Endodermal cell (in vitro differentiated cells): ENCODE measurements around the gene CLDN9. TPM values are rescaled to one million over a fixed set of nuclear protein-coding genes. Genes with fewer than 3 reads are reported as not detected.
A peak's percentile ranks its signal among the peaks of the same experiment; 100 is the strongest.

Experiments used
- DNase-seq: peaks from one replicate; pipeline ENCODE4 v3.0.0-alpha.2; 2017
- H3K27ac ChIP-seq: 2 replicates; pipeline ENCODE4 v1.5.1; 2013; ENCODE audit warnings: mild to moderate bottlenecking, low read depth, low read length, moderate library complexity
- H3K27me3 ChIP-seq: 2 replicates; pipeline ENCODE4 v1.6.1; 2013; ENCODE audit warnings: mild to moderate bottlenecking, low read length, moderate library complexity; ENCODE audit not compliant: insufficient read depth, control insufficient read depth, poor library complexity, severe bottlenecking
- H3K36me3 ChIP-seq: 2 replicates; pipeline ENCODE4 v1.7.0; 2013; ENCODE audit warnings: mild to moderate bottlenecking, low read length, moderate library complexity; ENCODE audit not compliant: control insufficient read depth, insufficient read depth
- H3K4me1 ChIP-seq: one replicate; pipeline ENCODE4 v1.7.0; 2013; ENCODE audit warnings: low read length; ENCODE audit not compliant: control insufficient read depth, insufficient read depth
- H3K4me3 ChIP-seq: 2 replicates; pipeline ENCODE4 v1.5.1; 2013; ENCODE audit warnings: mild to moderate bottlenecking, low read length, moderate library complexity
- H3K9ac ChIP-seq: 2 replicates; pipeline ENCODE4 v1.6.1; 2013; ENCODE audit warnings: mild to moderate bottlenecking, low read length, moderate library complexity; ENCODE audit not compliant: poor library complexity, severe bottlenecking; ENCODE audit errors: extremely low read depth
- H3K9me3 ChIP-seq: 2 replicates; pipeline ENCODE4 v1.6.1; 2013; ENCODE audit warnings: mild to moderate bottlenecking, low read length, moderate library complexity; ENCODE audit not compliant: control insufficient read depth
- H3K27ac Mint-ChIP-seq: 2 replicates; pipeline ENCODE4 v1.8.0; 2020; ENCODE audit warnings: mixed read lengths
- H3K27me3 Mint-ChIP-seq: 2 replicates; pipeline ENCODE4 v1.8.0; 2021; ENCODE audit warnings: mild to moderate bottlenecking, mixed read lengths; ENCODE audit not compliant: insufficient read depth
- H3K36me3 Mint-ChIP-seq: 2 replicates; pipeline ENCODE4 v1.8.0; 2020; ENCODE audit warnings: low read depth, mixed read lengths
- H3K4me1 Mint-ChIP-seq: 2 replicates; pipeline ENCODE4 v1.8.0; 2020; ENCODE audit warnings: mixed read lengths
- H3K4me3 Mint-ChIP-seq: 2 replicates; pipeline ENCODE4 v1.8.0; 2020; ENCODE audit warnings: mild to moderate bottlenecking, moderate library complexity, mixed read lengths
- H3K9me3 Mint-ChIP-seq: 2 replicates; pipeline ENCODE4 v1.8.0; 2020; ENCODE audit warnings: mild to moderate bottlenecking, mixed read lengths
- WGBS, 2 experiments: methylation state at CpG; one replicate each; pipeline versions ENCODE4 v1.1.5 to v1.1.7; 2013; ENCODE audit warnings: missing lambda C conversion rate in 2 of 2, mixed read lengths in 1 of 2; ENCODE audit not compliant: insufficient coverage in 1 of 2, insufficient read length in 1 of 2; 5-methylcytosine and 5-hydroxymethylcytosine counted together
- total RNA-seq, 2 donors: library from RNA; stranded (reverse); fragmentation: NEBNext Ultra II Directional in 1 of 2; extraction: Animal tissue kit (Norgen Biotek cat#: 25700) in 1 of 2; gene quantifications; 2 replicates in 1 of 2; 3 replicates in 1 of 2; pipeline ENCODE4 v1.2.1, GENCODE V29; 2021
- TF ChIP-seq, protein P1 (sequence below): fragments of 200-600 bp; sonication (generic); conservative IDR thresholded peaks from 2 replicates; pipeline ENCODE4 v1.5.0; 2021; ENCODE audit warnings: antibody characterized with exemption, mild to moderate bottlenecking

The CLDN9 gene
- total RNA-seq, 2 donors from 2014 or later = 0.18 TPM; not detected in 1

DNA sequence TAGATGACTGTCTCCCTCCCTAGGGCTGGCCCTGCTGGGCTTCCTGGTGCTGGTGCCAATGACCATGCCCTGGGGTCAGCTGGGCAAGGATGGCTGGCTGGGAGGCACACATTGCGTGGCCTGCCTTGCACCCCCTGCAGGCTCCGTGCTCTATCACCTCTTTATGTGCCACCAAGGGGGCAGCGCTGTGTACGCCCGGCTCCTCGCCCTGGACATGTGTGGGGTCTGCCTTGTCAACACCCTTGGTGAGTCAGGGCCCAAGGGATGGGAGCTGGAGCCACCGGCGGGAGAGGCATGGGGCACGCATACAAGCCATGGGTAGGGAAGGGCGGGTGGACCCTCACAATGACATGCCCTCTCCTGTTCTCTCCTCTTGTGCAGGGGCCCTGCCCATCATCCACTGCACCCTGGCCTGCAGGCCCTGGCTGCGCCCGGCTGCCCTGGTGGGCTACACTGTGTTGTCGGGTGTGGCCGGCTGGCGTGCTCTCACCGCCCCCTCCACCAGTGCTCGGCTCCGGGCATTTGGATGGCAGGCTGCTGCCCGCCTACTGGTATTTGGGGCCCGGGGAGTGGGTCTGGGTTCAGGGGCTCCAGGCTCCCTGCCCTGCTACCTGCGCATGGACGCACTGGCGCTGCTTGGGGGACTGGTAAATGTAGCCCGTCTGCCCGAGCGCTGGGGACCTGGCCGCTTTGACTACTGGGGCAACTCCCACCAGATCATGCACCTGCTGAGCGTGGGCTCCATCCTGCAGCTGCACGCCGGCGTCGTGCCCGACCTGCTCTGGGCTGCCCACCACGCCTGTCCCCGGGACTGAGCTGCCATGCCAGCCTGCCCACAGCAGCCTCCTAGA, 41.4 kb upstream of the CLDN9 start:
- TF ChIP-seq, protein P1, sequence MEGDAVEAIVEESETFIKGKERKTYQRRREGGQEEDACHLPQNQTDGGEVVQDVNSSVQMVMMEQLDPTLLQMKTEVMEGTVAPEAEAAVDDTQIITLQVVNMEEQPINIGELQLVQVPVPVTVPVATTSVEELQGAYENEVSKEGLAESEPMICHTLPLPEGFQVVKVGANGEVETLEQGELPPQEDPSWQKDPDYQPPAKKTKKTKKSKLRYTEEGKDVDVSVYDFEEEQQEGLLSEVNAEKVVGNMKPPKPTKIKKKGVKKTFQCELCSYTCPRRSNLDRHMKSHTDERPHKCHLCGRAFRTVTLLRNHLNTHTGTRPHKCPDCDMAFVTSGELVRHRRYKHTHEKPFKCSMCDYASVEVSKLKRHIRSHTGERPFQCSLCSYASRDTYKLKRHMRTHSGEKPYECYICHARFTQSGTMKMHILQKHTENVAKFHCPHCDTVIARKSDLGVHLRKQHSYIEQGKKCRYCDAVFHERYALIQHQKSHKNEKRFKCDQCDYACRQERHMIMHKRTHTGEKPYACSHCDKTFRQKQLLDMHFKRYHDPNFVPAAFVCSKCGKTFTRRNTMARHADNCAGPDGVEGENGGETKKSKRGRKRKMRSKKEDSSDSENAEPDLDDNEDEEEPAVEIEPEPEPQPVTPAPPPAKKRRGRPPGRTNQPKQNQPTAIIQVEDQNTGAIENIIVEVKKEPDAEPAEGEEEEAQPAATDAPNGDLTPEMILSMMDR = no peak
- DNase-seq = no peak
- Mint-ChIP-seq H3K4me3 (peak overlapping the region; percentile 64), H3K9me3 (no peaks in the 10 kb centered on the region), H3K27me3 (peaks cover 21% of the 10 kb centered on the region), H3K27ac (no peak overlapping the region), H3K4me1 (peaks cover 4% of the 10 kb centered on the region), H3K36me3 (peaks cover 14% of the 10 kb centered on the region)
- Histone ChIP-seq H3K9ac (no peak overlapping the region), H3K4me1 (peaks cover 14% of the 10 kb centered on the region), H3K27me3 (no peaks in the 10 kb centered on the region), H3K36me3 (peaks cover 14% of the 10 kb centered on the region), H3K27ac (no peak overlapping the region), H3K9me3 (no peaks in the 10 kb centered on the region), H3K4me3 (peak overlapping the region; percentile 80)
- WGBS, 2 experiments = 96% methylated on average over 17 to 35 of the region's 35 CpGs

DNA sequence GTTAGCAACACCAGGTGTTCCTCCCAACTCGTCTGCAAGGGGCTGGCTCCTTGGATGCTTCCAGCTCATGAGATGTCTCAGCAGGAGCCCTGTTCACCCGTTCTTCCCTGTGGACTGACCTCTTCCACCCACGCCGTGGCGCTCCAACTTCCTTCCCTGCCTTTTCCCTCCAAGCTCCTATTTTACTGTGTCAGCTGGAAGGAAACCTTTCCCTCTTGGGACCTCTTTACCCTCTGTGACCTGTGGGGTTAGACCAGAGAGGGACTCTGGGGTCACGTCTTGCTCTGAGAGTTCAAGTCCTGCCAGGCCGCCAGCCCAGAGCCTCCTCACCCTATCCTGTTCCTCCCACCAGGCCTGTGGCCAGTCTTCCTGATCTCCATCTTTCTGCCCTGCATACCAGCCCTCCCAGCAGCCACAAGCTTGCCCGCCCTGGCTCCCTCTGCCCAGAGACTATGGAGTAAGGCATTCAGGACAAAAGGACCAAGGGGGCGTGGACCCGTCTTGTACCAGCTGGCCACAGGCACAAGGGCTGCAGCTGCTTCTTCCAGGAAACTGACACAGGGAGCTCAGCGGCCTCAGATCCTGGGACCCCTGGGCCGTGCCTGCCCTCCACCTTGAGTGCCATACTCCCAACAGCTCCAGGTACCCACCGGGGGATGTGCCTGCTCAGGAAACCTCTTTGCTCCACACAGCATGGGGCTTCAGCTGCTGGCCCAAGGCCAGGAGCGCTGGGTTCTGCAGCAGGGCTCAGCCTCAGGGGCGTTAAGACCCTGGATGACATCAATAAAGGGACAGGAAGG, 40.5 kb upstream of the CLDN9 start:
- Mint-ChIP-seq H3K4me1 (peaks cover 4% of the 10 kb centered on the region), H3K27ac (peak overlapping the region; percentile 44), H3K9me3 (no peaks in the 10 kb centered on the region), H3K36me3 (peaks cover 14% of the 10 kb centered on the region), H3K4me3 (no peak overlapping the region), H3K27me3 (peaks cover 16% of the 10 kb centered on the region)
- Histone ChIP-seq H3K9me3 (no peaks in the 10 kb centered on the region), H3K27ac (no peak overlapping the region), H3K36me3 (peaks cover 20% of the 10 kb centered on the region), H3K9ac (no peak overlapping the region), H3K4me3 (no peak overlapping the region), H3K4me1 (peaks cover 14% of the 10 kb centered on the region), H3K27me3 (no peaks in the 10 kb centered on the region)
- TF ChIP-seq, protein P1 = no peak
- whole genome bisulfite sequencing, 2 experiments = 88 to 92% methylated on average over 10 to 15 of the region's 15 CpGs
- no peak for DNase-seq

DNA sequence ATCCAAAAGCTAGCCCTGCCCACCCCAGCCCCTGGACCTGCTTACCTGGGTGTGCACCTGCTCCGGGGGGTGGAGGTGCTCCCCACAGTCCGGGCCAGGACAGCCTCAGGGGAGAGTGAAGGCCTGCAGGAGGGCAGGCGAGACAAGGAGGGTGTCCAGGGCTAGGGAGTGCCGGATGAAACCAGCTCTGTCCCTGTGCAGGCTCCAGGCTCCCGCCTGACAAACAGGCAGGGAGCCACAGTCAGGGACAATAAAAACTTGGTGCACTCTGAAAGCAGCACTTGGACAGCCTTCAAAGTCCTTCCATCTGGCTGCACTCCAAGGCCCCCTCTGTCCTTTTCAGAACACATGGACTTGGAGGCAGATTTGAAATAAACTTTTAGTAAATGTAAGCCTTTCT, 39.6 kb upstream of the CLDN9 start:
- TF ChIP-seq, protein P1 = no peak
- 95 to 97% methylated on average over 3 to 5 of the region's 5 CpGs for WGBS, 2 experiments
- H3K36me3 Mint-ChIP-seq = peaks cover 15% of the 10 kb centered on the region
- Histone ChIP-seq H3K4me1 (peaks cover 14% of the 10 kb centered on the region), H3K4me3 (no peak overlapping the region), H3K27ac (no peak overlapping the region), H3K9ac (no peak overlapping the region), H3K27me3 (no peaks in the 10 kb centered on the region), H3K36me3 (peaks cover 27% of the 10 kb centered on the region), H3K9me3 (no peaks in the 10 kb centered on the region)
- peaks cover 4% of the 10 kb centered on the region for H3K4me1 Mint-ChIP-seq
- no peak overlapping the region for H3K4me3 Mint-ChIP-seq
- H3K9me3 Mint-ChIP-seq = no peaks in the 10 kb centered on the region
- H3K27ac Mint-ChIP-seq = no peak overlapping the region
- H3K27me3 Mint-ChIP-seq = peaks cover 8% of the 10 kb centered on the region
- no peak for DNase-seq
